ENCODE results near the gene VAC14. TPM values are rescaled to one million over a fixed set of nuclear protein-coding genes. Genes with fewer than 3 reads are reported as not detected.

The VAC14 gene
- total RNA-seq, 4 donors from 2014 or later: 23.5 to 44.1 (median 29.8) TPM

DNA sequence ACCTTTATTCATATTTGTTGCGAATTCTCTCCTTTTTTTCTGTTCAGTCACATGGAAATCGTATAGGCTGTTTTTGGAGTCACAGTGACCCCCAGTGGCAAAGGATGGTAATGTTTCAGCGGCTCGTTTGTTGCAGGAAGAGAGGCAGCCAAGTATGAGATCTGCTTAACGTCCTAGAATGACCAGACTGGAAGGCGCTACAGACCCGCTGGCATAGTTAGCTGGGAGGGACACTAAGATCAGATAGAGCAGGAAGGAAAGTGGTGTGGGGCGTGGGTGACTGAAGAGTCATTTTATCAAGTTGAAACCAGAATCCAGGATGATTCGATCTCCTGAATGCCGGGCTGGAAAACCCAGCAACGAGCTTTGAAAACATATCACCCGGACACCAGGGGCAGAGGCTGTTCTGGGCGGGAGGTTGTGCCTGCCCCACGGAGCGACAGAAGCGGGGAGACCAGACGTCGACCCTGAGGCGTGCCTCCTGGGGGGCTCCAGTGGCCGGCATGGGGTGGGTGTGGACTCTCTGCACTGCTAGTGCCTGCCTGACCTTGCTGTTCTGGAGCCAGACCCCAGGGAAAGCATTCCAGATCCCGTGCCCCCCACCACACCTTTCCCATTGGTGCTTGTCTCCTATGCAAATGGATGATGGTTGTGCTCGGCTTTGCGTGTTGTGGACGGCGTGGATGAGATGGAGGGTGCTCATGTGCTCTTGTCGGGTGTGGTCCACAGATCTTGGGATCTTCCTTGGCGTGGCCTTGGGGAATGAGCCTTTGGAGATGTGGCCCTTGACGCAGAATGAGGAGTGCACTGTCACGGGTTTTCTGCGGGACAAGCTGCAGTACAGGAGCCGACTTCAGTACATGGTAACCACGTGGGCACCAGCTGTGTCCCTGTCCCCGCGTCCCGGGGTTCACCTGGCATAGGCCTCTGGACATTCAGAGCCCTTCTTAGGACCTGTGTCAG lies 146.9 kb downstream of the VAC14 start:
- TF ChIP-seq POLR2AphosphoS5 (IDR thresholded peaks at IDR 0.05) (peak; percentile 82), POLR2A (IDR thresholded peaks at IDR 0.05) (no peak), CTCF (IDR thresholded peaks at IDR 0.05) (peak in 3 of 4 experiments; percentile 90 to 98 (median 96))
- Histone ChIP-seq H3K27ac (peak overlapping the region in 3 of 4 donors; percentile 41 to 66 (median 65)), H3K27me3 (no peaks in the 10 kb centered on the region), H3K4me3 (peak overlapping the region in 1 of 2 donors; percentile 30), H3K4me1 (peaks cover 0 to 8% (median 0%) of the 10 kb centered on the region in 3 donors), H3K9me3 (no peaks in the 10 kb centered on the region), H3K36me3 (no peaks in the 10 kb centered on the region)
- WGBS, 2 donors (ENCODE audit: low coverage in 1 of 2): 1 to 2% methylated on average over 12 of the region's 35 CpGs
- peak; percentile 77 for ATAC-seq

- TF ChIP-seq EP300 (IDR thresholded peaks at IDR 0.05) (no peak), CTCF (IDR thresholded peaks at IDR 0.05) (no peak), POLR2A (IDR thresholded peaks at IDR 0.05) (no peak), POLR2AphosphoS5 (IDR thresholded peaks at IDR 0.05) (no peak)
- H3K9me3 ChIP-seq: no peaks in the 10 kb centered on the region
Measured at GRCh38 chr16:70653406-70653805, 147.6 kb downstream of the VAC14 start.

DNA sequence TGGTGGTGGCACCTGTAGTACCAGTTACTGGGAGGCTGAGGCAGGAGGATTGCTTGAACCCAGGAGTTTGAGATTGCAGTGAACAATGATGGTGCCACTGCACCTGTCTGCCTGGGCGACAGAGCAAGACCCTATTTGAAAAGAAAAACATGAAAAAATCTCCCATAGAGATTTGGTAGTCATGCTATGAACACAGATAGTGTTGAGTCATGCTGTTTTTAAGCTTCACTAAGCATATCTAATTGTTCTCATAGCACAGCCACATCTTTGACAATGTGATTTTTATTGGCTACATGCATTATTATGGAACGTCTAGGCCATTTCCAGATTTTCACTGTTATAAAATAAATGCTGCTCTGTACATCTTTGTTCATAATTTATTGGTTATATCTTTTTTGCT lies 148.6 kb downstream of the VAC14 start:
- TF ChIP-seq POLR2AphosphoS5 (IDR thresholded peaks at IDR 0.05) (no peak), CTCF (IDR thresholded peaks at IDR 0.05) (no peak), POLR2A (IDR thresholded peaks at IDR 0.05) (no peak), EP300 (IDR thresholded peaks at IDR 0.05) (no peak)
- WGBS, 2 donors (ENCODE audit: low coverage in 1 of 2): 64 to 73% methylated on average over 1 to 2 of the region's 2 CpGs
- H3K9me3 ChIP-seq: no peaks in the 10 kb centered on the region
- ATAC-seq: no peak
- H3K27me3 ChIP-seq: no peaks in the 10 kb centered on the region
- no peaks in the 10 kb centered on the region for H3K36me3 ChIP-seq
- H3K27ac ChIP-seq: no peak overlapping the region
- H3K4me3 ChIP-seq: no peak overlapping the region
- peaks cover 0 to 13% (median 0%) of the 10 kb centered on the region in 3 donors for H3K4me1 ChIP-seq

More at GRCh38 chr16:70653406-70653805, 147.6 kb downstream of the VAC14 start:
- H3K27me3 ChIP-seq: no peaks in the 10 kb centered on the region
- no peak overlapping the region for H3K4me3 ChIP-seq
- no peak for ATAC-seq
- peaks cover 0 to 8% (median 0%) of the 10 kb centered on the region in 3 donors for H3K4me1 ChIP-seq
- 88 to 92% methylated on average over 2 to 4 of the region's 4 CpGs for WGBS, 2 donors (ENCODE audit: low coverage in 1 of 2)
- H3K27ac ChIP-seq: peak overlapping the region in 2 of 4 donors; percentile 65 to 66
- H3K36me3 ChIP-seq: no peaks in the 10 kb centered on the region

DNA sequence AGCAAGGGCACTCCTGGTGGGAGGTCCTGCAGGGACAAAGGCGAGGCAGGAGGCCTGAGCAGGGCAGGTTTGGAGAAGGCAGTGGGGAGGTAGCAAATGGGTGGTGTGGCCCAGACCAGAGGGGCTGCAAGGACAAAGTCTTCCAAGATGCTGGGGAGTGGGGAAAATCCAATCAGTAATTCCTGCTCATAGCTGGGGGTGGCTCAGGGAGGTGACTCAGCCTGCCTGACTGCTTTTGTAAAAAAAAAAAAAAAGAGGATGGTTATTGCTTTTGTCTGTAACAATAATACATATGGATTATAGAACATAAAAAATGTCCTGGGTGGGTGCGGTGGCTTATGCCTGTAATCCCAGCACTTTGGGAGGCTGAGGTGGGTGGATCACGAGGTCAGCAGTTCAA lies 149.4 kb downstream of the VAC14 start:
- WGBS, 2 donors (ENCODE audit: low coverage in 1 of 2): 89 to 96% methylated on average over 3 of the region's 3 CpGs
- H3K27ac ChIP-seq: no peak overlapping the region
- ATAC-seq: no peak
- H3K9me3 ChIP-seq: no peaks in the 10 kb centered on the region
- no peak for TF ChIP-seq EP300 (IDR thresholded peaks at IDR 0.05)
- no peak for TF ChIP-seq POLR2A (IDR thresholded peaks at IDR 0.05)
- no peak for TF ChIP-seq CTCF (IDR thresholded peaks at IDR 0.05)
- TF ChIP-seq POLR2AphosphoS5 (IDR thresholded peaks at IDR 0.05): no peak
- no peaks in the 10 kb centered on the region for H3K36me3 ChIP-seq
- H3K4me1 ChIP-seq: peaks cover 0 to 21% (median 0%) of the 10 kb centered on the region in 3 donors
- no peak overlapping the region for H3K4me3 ChIP-seq
- no peaks in the 10 kb centered on the region for H3K27me3 ChIP-seq
